OCI-LY3 (cell line): ENCODE results near the gene KRT2.

Source experiments
- CTCF ChIP-seq: fragments of 200-600, 300-600 bp; sonication (generic); IDR thresholded peaks from 2 replicates; pipeline ENCODE4 v1.5.1; 2014; ENCODE audit warnings: antibody characterized with exemption, low read length, low read depth
- EZH2phosphoT487 ChIP-seq: fragments of 200-600 bp; shearing (Covaris generic); IDR thresholded peaks from 2 replicates; pipeline ENCODE4 v1.6.1; 2018; ENCODE audit warnings: antibody characterized with exemption, mixed run types, low read depth

GRCh38 chr12:52655720-52656124, 3.7 kb upstream of the KRT2 start:
- TF ChIP-seq CTCF (no peak), EZH2phosphoT487 (no peak)
